SK-N-SH (cell line): ENCODE data around the gene LDLR. TPM values are rescaled to one million over a fixed set of nuclear protein-coding genes. Genes with fewer than 3 reads are reported as not detected.

Experiments
- CTCF ChIA-PET: fragments of 300-600, 350-600 bp; formaldehyde crosslinking; extraction: SDS; loops from one replicate; lab custom pipeline; 2021; lab: Yijun Ruan, JAX
- POLR2A ChIA-PET: fragments of 350-600 bp; sonication (Branson Sonifier 250); formaldehyde crosslinking; extraction: SDS; loops from one replicate; lab custom pipeline; 2020; ENCODE audit warnings: antibody characterized with exemption, inconsistent platforms; lab: Yijun Ruan, JAX
- DNase-seq: peaks from one replicate; pipeline ENCODE4 v3.0.0; 2012
- H2AFZ ChIP-seq: fragments of 200-600 bp; sonication (generic); 2 replicates; pipeline ENCODE4 v1.8.1; 2016; ENCODE audit warnings: antibody characterized with exemption, mild to moderate bottlenecking, low read depth
- H3F3A ChIP-seq: fragments of 200-600 bp; sonication (generic); replicated peaks from 2 replicates; pipeline ENCODE3; 2016; ENCODE audit warnings: antibody characterized with exemption, mild to moderate bottlenecking; ENCODE audit not compliant: insufficient read depth
- H3K27ac ChIP-seq, 2 experiments: fragments of 200-500 bp in 1 of 2; fragments of 200-600 bp in 1 of 2; sonication (Bioruptor generic) in 1 of 2; sonication (generic), shearing (Covaris generic) in 1 of 2; 2 replicates each; pipeline versions ENCODE4 v1.5.1 to v1.6.1; 2014 to 2016; ENCODE audit warnings: low read depth in 2 of 2, inconsistent platforms in 1 of 2, low read length in 1 of 2, mild to moderate bottlenecking in 1 of 2, mixed read lengths in 1 of 2
- H3K27me3 ChIP-seq: fragments of 200-600 bp; sonication (generic), shearing (Covaris generic); 2 replicates; pipeline ENCODE4 v1.6.1; 2016; ENCODE audit warnings: mixed run types; ENCODE audit not compliant: insufficient read depth
- H3K36me3 ChIP-seq, 2 experiments: fragments of 200-500 bp in 1 of 2; fragments of 200-600 bp in 1 of 2; sonication (Bioruptor generic) in 1 of 2; sonication (generic) in 1 of 2; replicated peaks in 1 of 2; 2 replicates each; pipeline versions ENCODE3 to v1.5.1; 2014 to 2016; ENCODE audit warnings: low read length in 1 of 2, mild to moderate bottlenecking in 1 of 2; ENCODE audit not compliant: insufficient read depth in 2 of 2, control insufficient read depth in 1 of 2
- H3K4me1 ChIP-seq, 2 experiments: fragments of 200-500 bp in 1 of 2; fragments of 200-600 bp in 1 of 2; sonication (Bioruptor generic) in 1 of 2; sonication (generic), shearing (Covaris generic) in 1 of 2; 2 replicates each; pipeline versions ENCODE4 v1.5.1 to v1.6.1; 2014 to 2016; ENCODE audit warnings: low read depth in 1 of 2, low read length in 1 of 2, mixed run types in 1 of 2; ENCODE audit not compliant: insufficient read depth in 2 of 2, control insufficient read depth in 1 of 2
- H3K4me2 ChIP-seq: fragments of 200-600 bp; sonication (generic), shearing (Covaris generic); 2 replicates; pipeline ENCODE4 v1.6.1; 2017; ENCODE audit warnings: mixed run types
- H3K4me3 ChIP-seq, 2 experiments: fragments of 200-500 bp in 1 of 2; fragments of 200-600 bp in 1 of 2; sonication (Bioruptor generic) in 1 of 2; sonication (generic), shearing (Covaris generic) in 1 of 2; 2 replicates each; pipeline versions ENCODE4 v1.5.1 to v1.8.1; 2014 to 2016; ENCODE audit warnings: low read depth in 2 of 2, inconsistent platforms in 1 of 2, low read length in 1 of 2, mild to moderate bottlenecking in 1 of 2, mixed read lengths in 1 of 2, moderate library complexity in 1 of 2
- H3K79me2 ChIP-seq: fragments of 200-600 bp; sonication (generic); 2 replicates; pipeline ENCODE4 v1.8.1; 2017; ENCODE audit warnings: mild to moderate bottlenecking; ENCODE audit not compliant: insufficient read depth
- H3K9ac ChIP-seq: fragments of 200-600 bp; sonication (generic); 2 replicates; pipeline ENCODE4 v1.6.1; 2017; ENCODE audit warnings: mixed run types
- H3K9me2 ChIP-seq: fragments of 200-600 bp; sonication (generic); 2 replicates; pipeline ENCODE4 v1.6.1; 2017; ENCODE audit warnings: mixed run types
- H3K9me3 ChIP-seq: fragments of 200-600 bp; sonication (generic); 2 replicates; pipeline ENCODE4 v1.6.1; 2017; ENCODE audit warnings: mixed run types, mild to moderate bottlenecking, moderate library complexity
- H4K20me1 ChIP-seq: fragments of 200-600 bp; sonication (generic); 2 replicates; pipeline ENCODE4 v1.6.1; 2017; ENCODE audit warnings: mild to moderate bottlenecking, mixed run types; ENCODE audit not compliant: insufficient read depth
- CHD2 ChIP-seq: fragments of 150-350 bp; IDR thresholded peaks from 2 replicates; pipeline ENCODE4 v1.6.1; 2018; ENCODE audit warnings: low read length; ENCODE audit not compliant: partially characterized antibody
- FOSL2 ChIP-seq: IDR thresholded peaks from 2 replicates; pipeline ENCODE4 v1.4.0; 2012; ENCODE audit warnings: low read depth, mild to moderate bottlenecking, moderate library complexity, borderline replicate concordance
- FOXJ3 ChIP-seq: sonication (generic); formaldehyde crosslinking; IDR thresholded peaks from 2 replicates; pipeline ENCODE4 v1.5.1; 2020; ENCODE audit warnings: mild to moderate bottlenecking, missing genetic modification reagents
- GATA2 ChIP-seq: sonication (generic); formaldehyde crosslinking; IDR thresholded peaks from 2 replicates; pipeline ENCODE4 v1.5.0; 2020; ENCODE audit warnings: mild to moderate bottlenecking, missing genetic modification reagents
- NFIC ChIP-seq: IDR thresholded peaks from 2 replicates; pipeline ENCODE4 v1.4.0; 2012; ENCODE audit warnings: borderline replicate concordance
- NRF1 ChIP-seq: IDR thresholded peaks from 2 replicates; pipeline ENCODE4 v1.6.1; 2012; ENCODE audit warnings: low read depth, mild to moderate bottlenecking, low read length
- POLR2AphosphoS5 ChIP-seq: IDR thresholded peaks from 2 replicates; pipeline ENCODE4 v1.6.1; 2012; ENCODE audit warnings: low read depth, low read length
- RCOR1 ChIP-seq: fragments of 150-350 bp; IDR thresholded peaks from 2 replicates; pipeline ENCODE4 v1.6.1; 2017; ENCODE audit warnings: antibody characterized with exemption, low read length
- SIN3A ChIP-seq: IDR thresholded peaks from 2 replicates; pipeline ENCODE4 v1.6.1; 2012; ENCODE audit warnings: low read depth, mild to moderate bottlenecking, low read length, moderate library complexity, borderline replicate concordance
- TAF1 ChIP-seq: IDR thresholded peaks from 2 replicates; pipeline ENCODE4 v1.6.1; 2012; ENCODE audit warnings: low read depth, mild to moderate bottlenecking, low read length, moderate library complexity, borderline replicate concordance
- TCF12 ChIP-seq: IDR thresholded peaks from 2 replicates; pipeline ENCODE4 v1.4.0; 2012
- TEAD4 ChIP-seq: IDR thresholded peaks from 2 replicates; pipeline ENCODE4 v1.4.0; 2012; ENCODE audit warnings: mild to moderate bottlenecking, borderline replicate concordance; ENCODE audit not compliant: insufficient read depth
- USF1 ChIP-seq: IDR thresholded peaks from 2 replicates; pipeline ENCODE4 v1.4.0; 2012; ENCODE audit warnings: low read depth, borderline replicate concordance
- YY1 ChIP-seq: IDR thresholded peaks from 2 replicates; pipeline ENCODE4 v1.4.0; 2012; ENCODE audit warnings: low read depth, mild to moderate bottlenecking
- ZBTB33 ChIP-seq: IDR thresholded peaks from 2 replicates; pipeline ENCODE4 v1.4.0; 2012; ENCODE audit warnings: low read depth, borderline replicate concordance
- WGBS: methylation state at CpG from one replicate; pipeline ENCODE4 v1.1.6; 2017; ENCODE audit warnings: low lambda C conversion rate; 5-methylcytosine and 5-hydroxymethylcytosine counted together
- polyA plus RNA-seq, 3 experiments: library from polyadenylated mRNA; depleted of rRNA; stranded (reverse); fragments of >200 nt; gene quantifications; 2 replicates each; pipeline ENCODE4 v1.2.3, GENCODE V29; 2012
- TF ChIP-seq, protein P1 (sequence below): IDR thresholded peaks from 2 replicates; pipeline ENCODE4; 2012
- TF ChIP-seq, protein P2 (sequence below): IDR thresholded peaks from 2 replicates; pipeline ENCODE4 v1.4.0; 2012; ENCODE audit warnings: low read depth
- TF ChIP-seq, protein P3 (sequence below): fragments of 150-350 bp; IDR thresholded peaks from 2 replicates; pipeline ENCODE4 v1.6.1; 2017; ENCODE audit warnings: antibody characterized with exemption, low read length, low read depth, borderline replicate concordance

Gene LDLR
- polyA plus RNA-seq, 1 of the 3 experiments (the other 2 are of a cell fraction), result 25.1 TPM

GRCh38 chr19:11165486-11166030, 76.3 kb downstream of the LDLR start:
- no peak overlapping the region for H3K27ac ChIP-seq
- H3K79me2 ChIP-seq, result no peaks in the 10 kb centered on the region; the same call in 1 of the 2 replicates
- H3K27me3 ChIP-seq, result no peaks in the 10 kb centered on the region
- no peak overlapping the region for H2AFZ ChIP-seq
- WGBS, result 97% methylated on average over 13 of the region's 13 CpGs
- H3K4me2 ChIP-seq, result no peak overlapping the region
- DNase-seq, result no peak
- peaks cover 0 to 16% of the 10 kb centered on the region in 2 experiments; a peak in 2 of 4 replicates for H3K4me1 ChIP-seq
- H3F3A ChIP-seq, result peaks cover 28% of the 10 kb centered on the region
- H3K9me2 ChIP-seq, result no peaks in the 10 kb centered on the region
- H3K36me3 ChIP-seq, result peaks cover 16 to 49% of the 10 kb centered on the region in 2 experiments
- H3K9me3 ChIP-seq, result no peaks in the 10 kb centered on the region
- no peaks in the 10 kb centered on the region for H4K20me1 ChIP-seq
- ChIA-PET POLR2A (no interaction called here), CTCF (no interaction called here)
- no peak overlapping the region for H3K4me3 ChIP-seq
- no peak overlapping the region for H3K9ac ChIP-seq
- TF ChIP-seq NRF1 (no peak), ZBTB33 (no peak)

- Histone ChIP-seq H3K4me2 (no peak overlapping the region), H3K9me2 (no peaks in the 10 kb centered on the region), H3K9ac (no peak overlapping the region), H3K9me3 (no peaks in the 10 kb centered on the region), H3K79me2 (no peaks in the 10 kb centered on the region; the same call in 1 of the 2 replicates), H3K27ac (no peak overlapping the region), H3K4me3 (no peak overlapping the region), H3K36me3 (peaks cover 16 to 52% of the 10 kb centered on the region in 2 experiments), H2AFZ (no peak overlapping the region), H3K27me3 (no peaks in the 10 kb centered on the region), H3K4me1 (peaks cover 0 to 16% of the 10 kb centered on the region in 2 experiments; a peak in 2 of 4 replicates), H3F3A (peaks cover 28% of the 10 kb centered on the region), H4K20me1 (no peaks in the 10 kb centered on the region)
- TF ChIP-seq TAF1 (no peak), FOSL2 (no peak), CHD2 (no peak), POLR2AphosphoS5 (no peak), TEAD4 (no peak), FOXJ3 (CRISPR knock-in tag) (no peak), YY1 (no peak), NFIC (no peak), TCF12 (no peak), SIN3A (no peak), USF1 (no peak), GATA2 (CRISPR knock-in tag) (no peak), RCOR1 (no peak)
- TF ChIP-seq, protein P1, sequence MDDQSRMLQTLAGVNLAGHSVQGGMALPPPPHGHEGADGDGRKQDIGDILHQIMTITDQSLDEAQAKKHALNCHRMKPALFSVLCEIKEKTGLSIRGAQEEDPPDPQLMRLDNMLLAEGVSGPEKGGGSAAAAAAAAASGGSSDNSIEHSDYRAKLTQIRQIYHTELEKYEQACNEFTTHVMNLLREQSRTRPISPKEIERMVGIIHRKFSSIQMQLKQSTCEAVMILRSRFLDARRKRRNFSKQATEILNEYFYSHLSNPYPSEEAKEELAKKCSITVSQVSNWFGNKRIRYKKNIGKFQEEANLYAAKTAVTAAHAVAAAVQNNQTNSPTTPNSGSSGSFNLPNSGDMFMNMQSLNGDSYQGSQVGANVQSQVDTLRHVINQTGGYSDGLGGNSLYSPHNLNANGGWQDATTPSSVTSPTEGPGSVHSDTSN, result no peak
- TF ChIP-seq, protein P2, sequence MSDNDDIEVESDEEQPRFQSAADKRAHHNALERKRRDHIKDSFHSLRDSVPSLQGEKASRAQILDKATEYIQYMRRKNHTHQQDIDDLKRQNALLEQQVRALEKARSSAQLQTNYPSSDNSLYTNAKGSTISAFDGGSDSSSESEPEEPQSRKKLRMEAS, result no peak
- TF ChIP-seq, protein P3, sequence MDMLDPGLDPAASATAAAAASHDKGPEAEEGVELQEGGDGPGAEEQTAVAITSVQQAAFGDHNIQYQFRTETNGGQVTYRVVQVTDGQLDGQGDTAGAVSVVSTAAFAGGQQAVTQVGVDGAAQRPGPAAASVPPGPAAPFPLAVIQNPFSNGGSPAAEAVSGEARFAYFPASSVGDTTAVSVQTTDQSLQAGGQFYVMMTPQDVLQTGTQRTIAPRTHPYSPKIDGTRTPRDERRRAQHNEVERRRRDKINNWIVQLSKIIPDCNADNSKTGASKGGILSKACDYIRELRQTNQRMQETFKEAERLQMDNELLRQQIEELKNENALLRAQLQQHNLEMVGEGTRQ, result no peak
- 93% methylated on average over 26 of the region's 26 CpGs for WGBS
- ChIA-PET POLR2A (interaction anchor here (0.7 kb wide), 1 partner anchor 53 kb away, joined by 3 read pairs; no protein-coding TSS in a partner anchor), CTCF (interaction anchor here (0.8 kb wide), 1 partner anchor 11 kb away, joined by 3 read pairs; no protein-coding TSS in a partner anchor)
- DNase-seq, result no peak
Observed at GRCh38 chr19:11166281-11167142, 77.2 kb downstream of the LDLR start.
